ELF-1 (cell line): Measurements from ENCODE around the gene JARID2.

Experiments used
- DNase-seq: peaks from one replicate; pipeline ENCODE4 v3.0.0-alpha.2; 2016; ENCODE audit warnings: low read depth, low spot score

The JARID2 gene

GRCh38 chr6:15332446-15332845 lies 86.6 kb downstream of the JARID2 start:
- no peak for DNase-seq

GRCh38 chr6:15335385-15335784 lies 89.5 kb downstream of the JARID2 start:
- DNase-seq: no peak

- DNase-seq: no peak
Measured at GRCh38 chr6:15335916-15336315, 90.0 kb downstream of the JARID2 start.

- no peak for DNase-seq
Measured at GRCh38 chr6:15336900-15337560, 91.2 kb downstream of the JARID2 start.

- no peak for DNase-seq
Measured at GRCh38 chr6:15337582-15337981, 91.7 kb downstream of the JARID2 start.

GRCh38 chr6:15338476-15338875 lies 92.6 kb downstream of the JARID2 start:
- DNase-seq: no peak

- DNase-seq: no peak
Measured at GRCh38 chr6:15339081-15339480, 93.2 kb downstream of the JARID2 start.

- DNase-seq: no peak
Measured at GRCh38 chr6:15340105-15340601, 94.3 kb downstream of the JARID2 start.

GRCh38 chr6:15340775-15341174 lies 94.9 kb downstream of the JARID2 start:
- no peak for DNase-seq

- DNase-seq: no peak
Measured at GRCh38 chr6:15341311-15342001, 95.6 kb downstream of the JARID2 start.

GRCh38 chr6:15342114-15342513 lies 96.2 kb downstream of the JARID2 start:
- no peak for DNase-seq

GRCh38 chr6:15343490-15344191 lies 97.8 kb downstream of the JARID2 start:
- DNase-seq: no peak

GRCh38 chr6:15344192-15344519 lies 98.3 kb downstream of the JARID2 start:
- no peak for DNase-seq

GRCh38 chr6:15344831-15345230 lies 99.0 kb downstream of the JARID2 start:
- DNase-seq: no peak

GRCh38 chr6:15346315-15346714 lies 100.4 kb downstream of the JARID2 start:
- DNase-seq: no peak

GRCh38 chr6:15348528-15348927 lies 102.7 kb downstream of the JARID2 start:
- DNase-seq: no peak

GRCh38 chr6:15349379-15349778 lies 103.5 kb downstream of the JARID2 start:
- DNase-seq: no peak

- DNase-seq: no peak
Measured at GRCh38 chr6:15350386-15351083, 104.7 kb downstream of the JARID2 start.

GRCh38 chr6:15351631-15352030 lies 105.8 kb downstream of the JARID2 start:
- no peak for DNase-seq

- DNase-seq: no peak
Measured at GRCh38 chr6:15352220-15352619, 106.4 kb downstream of the JARID2 start.

GRCh38 chr6:15352845-15353244 lies 107.0 kb downstream of the JARID2 start:
- DNase-seq: no peak

- no peak for DNase-seq
Measured at GRCh38 chr6:15355683-15356099, 109.8 kb downstream of the JARID2 start.
